ENCODE measurements around the gene CMIP. TPM values are rescaled to one million over a fixed set of nuclear protein-coding genes. Genes with fewer than 3 reads are reported as not detected.

Gene CMIP
- polyA plus RNA-seq, 1 experiment, result 4.9 TPM

- TF ChIP-seq CTCF (IDR thresholded peaks at IDR 0.05; ENCODE audit: insufficient read depth, low read depth, low read length), result no peak
- ChIA-PET CTCF (interaction anchor here (1.2 to 1.5 kb wide), 2 partner anchors 15 to 29 kb away, joined by 3 read pairs; no protein-coding TSS in a partner anchor), POLR2A (no interaction called here)
- H3K4me3 ChIP-seq (ENCODE audit: low read depth, low read length), result no peak overlapping the region
- DNase-seq (ENCODE audit: low read depth), result no peak
- H3K36me3 ChIP-seq (ENCODE audit: control insufficient read depth, insufficient read depth, low read length), result no peaks in the 10 kb centered on the region
- H3K27me3 ChIP-seq (ENCODE audit: control insufficient read depth, insufficient read depth, low read length), result no peaks in the 10 kb centered on the region
Observed at GRCh38 chr16:81492965-81493754, 48.6 kb downstream of the CMIP start.

- no peak for TF ChIP-seq CTCF (IDR thresholded peaks at IDR 0.05; ENCODE audit: insufficient read depth, low read depth, low read length)
- Histone ChIP-seq H3K36me3 (ENCODE audit: control insufficient read depth, insufficient read depth, low read length) (no peaks in the 10 kb centered on the region), H3K4me3 (ENCODE audit: low read depth, low read length) (no peak overlapping the region), H3K27me3 (ENCODE audit: control insufficient read depth, insufficient read depth, low read length) (no peaks in the 10 kb centered on the region)
- CTCF ChIA-PET, result interaction anchor here (0.7 to 1.4 kb wide), 3 partner anchors 9 to 20 kb away, joined by 3 to 5 read pairs (median 3); no protein-coding TSS in a partner anchor
- POLR2A ChIA-PET, result no interaction called here
- DNase-seq (ENCODE audit: low read depth), result peak; percentile 69
Observed at GRCh38 chr16:81493755-81494433, 49.3 kb downstream of the CMIP start.

- CTCF ChIA-PET, result interaction anchor here (0.7 to 1.4 kb wide), 2 partner anchors 9 to 19 kb away, joined by 3 to 5 read pairs; no protein-coding TSS in a partner anchor
- no peaks in the 10 kb centered on the region for H3K36me3 ChIP-seq (ENCODE audit: control insufficient read depth, insufficient read depth, low read length)
Observed at GRCh38 chr16:81494434-81494806, 49.8 kb downstream of the CMIP start.

GRCh38 chr16:81494888-81495287 is 50.3 kb downstream of the CMIP start:
- no peak for DNase-seq (ENCODE audit: low read depth)
- ChIA-PET CTCF (interaction anchor here (0.7 to 1.4 kb wide), 2 partner anchors 10 to 19 kb away, joined by 3 to 5 read pairs; no protein-coding TSS in a partner anchor), POLR2A (no interaction called here)

More at GRCh38 chr16:81494434-81494806, 49.8 kb downstream of the CMIP start:
- POLR2A ChIA-PET, result no interaction called here
- Histone ChIP-seq H3K27me3 (ENCODE audit: control insufficient read depth, insufficient read depth, low read length) (no peaks in the 10 kb centered on the region), H3K4me3 (ENCODE audit: low read depth, low read length) (no peak overlapping the region)
- no peak for DNase-seq (ENCODE audit: low read depth)
- TF ChIP-seq CTCF (IDR thresholded peaks at IDR 0.05; ENCODE audit: insufficient read depth, low read depth, low read length), result no peak

More at GRCh38 chr16:81494888-81495287, 50.3 kb downstream of the CMIP start:
- Histone ChIP-seq H3K36me3 (ENCODE audit: control insufficient read depth, insufficient read depth, low read length) (no peaks in the 10 kb centered on the region), H3K4me3 (ENCODE audit: low read depth, low read length) (no peak overlapping the region), H3K27me3 (ENCODE audit: control insufficient read depth, insufficient read depth, low read length) (no peaks in the 10 kb centered on the region)
- no peak for TF ChIP-seq CTCF (IDR thresholded peaks at IDR 0.05; ENCODE audit: insufficient read depth, low read depth, low read length)
